LNCAP (cell line): ENCODE results near the gene IFNE.

ENCODE experiments used
- CTCF ChIP-seq: fragments of 450-650 bp; IDR thresholded peaks from 2 replicates; pipeline ENCODE4 v1.5.1; 2017; ENCODE audit warnings: mild to moderate bottlenecking

The IFNE gene

GRCh38 chr9:21482213-21482612, at the start of gene IFNE:
TSS of gene IFNE (minus strand) at chr9:21482313. CDS start at chr9:21481694, 619 bp downstream.
- TF ChIP-seq CTCF = no peak

GRCh38 chr9:21528123-21528808, 46.2 kb upstream of the IFNE start:
- TF ChIP-seq CTCF = no peak

- TF ChIP-seq CTCF = no peak
Observed at GRCh38 chr9:21527579-21527978, 45.5 kb upstream of the IFNE start.

GRCh38 chr9:21525174-21525573, 43.1 kb upstream of the IFNE start:
- no peak for TF ChIP-seq CTCF

GRCh38 chr9:21524099-21524830, 42.2 kb upstream of the IFNE start:
- TF ChIP-seq CTCF = no peak

GRCh38 chr9:21523021-21524014, 41.2 kb upstream of the IFNE start:
- no peak for TF ChIP-seq CTCF

- TF ChIP-seq CTCF = no peak
Observed at GRCh38 chr9:21522348-21522747, 40.2 kb upstream of the IFNE start.
